ENCODE data around the gene SORCS2. TPM values are rescaled to one million over a fixed set of nuclear protein-coding genes. Genes with fewer than 3 reads are reported as not detected.

Gene SORCS2
- polyA plus RNA-seq, 1 of the 3 experiments (the other 2 are of a cell fraction): 1.6 TPM

GRCh38 chr4:7233601-7234000 lies 41.3 kb downstream of the SORCS2 start (continued):
- TF ChIP-seq, protein P1, sequence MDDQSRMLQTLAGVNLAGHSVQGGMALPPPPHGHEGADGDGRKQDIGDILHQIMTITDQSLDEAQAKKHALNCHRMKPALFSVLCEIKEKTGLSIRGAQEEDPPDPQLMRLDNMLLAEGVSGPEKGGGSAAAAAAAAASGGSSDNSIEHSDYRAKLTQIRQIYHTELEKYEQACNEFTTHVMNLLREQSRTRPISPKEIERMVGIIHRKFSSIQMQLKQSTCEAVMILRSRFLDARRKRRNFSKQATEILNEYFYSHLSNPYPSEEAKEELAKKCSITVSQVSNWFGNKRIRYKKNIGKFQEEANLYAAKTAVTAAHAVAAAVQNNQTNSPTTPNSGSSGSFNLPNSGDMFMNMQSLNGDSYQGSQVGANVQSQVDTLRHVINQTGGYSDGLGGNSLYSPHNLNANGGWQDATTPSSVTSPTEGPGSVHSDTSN (IDR thresholded peaks at IDR 0.05): no peak

DNA sequence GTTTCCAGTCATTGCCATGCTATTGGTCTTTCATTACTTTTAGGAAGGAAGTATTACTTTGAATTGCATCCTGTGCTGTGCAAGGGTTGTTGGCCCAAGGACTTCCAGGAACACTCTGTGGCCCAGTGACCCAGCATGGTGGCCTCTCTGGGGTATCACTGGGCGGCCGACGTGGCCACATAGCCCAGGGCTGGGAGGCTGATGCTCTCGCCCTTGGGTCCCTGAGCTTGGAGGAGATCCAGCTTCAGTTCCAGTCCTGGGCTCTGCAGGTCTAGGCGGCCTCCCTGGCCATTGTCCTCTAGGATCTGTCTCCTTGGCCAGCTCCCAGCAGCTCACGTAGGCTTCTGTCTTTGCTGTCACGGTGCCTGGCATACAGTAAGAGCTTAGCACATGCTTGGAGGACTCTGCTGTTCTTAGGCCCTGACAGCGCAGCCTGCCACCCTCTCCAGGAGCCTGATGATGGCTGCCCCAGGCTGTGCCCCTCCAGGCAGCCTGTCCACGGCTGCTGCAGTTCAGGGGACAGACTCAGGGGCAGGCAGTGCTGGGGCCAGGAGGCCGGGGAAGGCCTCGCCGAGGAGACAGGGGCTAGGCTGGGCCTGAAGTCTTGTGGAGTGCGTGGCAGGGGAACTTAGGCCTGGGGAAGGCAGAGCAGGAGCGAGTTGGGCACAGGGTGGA lies 42.2 kb downstream of the SORCS2 start:
- no peaks in the 10 kb centered on the region; a peak in 1 of 4 replicates for H3K4me1 ChIP-seq (ENCODE audit: control insufficient read depth in 1 of 2, insufficient read depth in 2 of 2, low read depth in 1 of 2, low read length in 1 of 2)
- DNase-seq: no peak
- no peaks in the 10 kb centered on the region for H3K27me3 ChIP-seq (ENCODE audit: insufficient read depth)
- 79% methylated on average over 6 of the region's 14 CpGs for WGBS (ENCODE audit: low lambda C conversion rate)
- no peaks in the 10 kb centered on the region for H3K9me2 ChIP-seq
- no peak for TF ChIP-seq JUND (IDR thresholded peaks at IDR 0.05)
- no peak for TF ChIP-seq CTCF (IDR thresholded peaks at IDR 0.05)
- no peak for TF ChIP-seq TAF1 (IDR thresholded peaks at IDR 0.05; ENCODE audit: borderline replicate concordance, low read depth, low read length)
- TF ChIP-seq MEF2A (IDR thresholded peaks at IDR 0.05; ENCODE audit: borderline replicate concordance, low read depth): no peak
- TF ChIP-seq EP300 (IDR thresholded peaks at IDR 0.05; ENCODE audit: borderline replicate concordance in 1 of 2, low read depth in 1 of 2, low read length in 1 of 2): no peak
- TF ChIP-seq GATA2 (CRISPR knock-in tag; IDR thresholded peaks at IDR 0.05): no peak
- no peak for TF ChIP-seq FOXM1 (IDR thresholded peaks at IDR 0.05; ENCODE audit: low read depth)
- TF ChIP-seq, protein P1 (IDR thresholded peaks at IDR 0.05): no peak
- no peak for TF ChIP-seq TEAD4 (IDR thresholded peaks at IDR 0.05; ENCODE audit: borderline replicate concordance, insufficient read depth)
- H3K79me2 ChIP-seq (ENCODE audit: insufficient read depth): no peaks in the 10 kb centered on the region
- H2AFZ ChIP-seq (ENCODE audit: low read depth): no peak overlapping the region
- H3K4me2 ChIP-seq: no peak overlapping the region
- ChIA-PET CTCF (interaction anchor here (0.6 kb wide), 1 partner anchor 61 kb away, joined by 5 read pairs; no protein-coding TSS in a partner anchor), POLR2A (no interaction called here)
- no peaks in the 10 kb centered on the region for H4K20me1 ChIP-seq (ENCODE audit: insufficient read depth)
- no peaks in the 10 kb centered on the region for H3K36me3 ChIP-seq (replicated peaks in 1 of 2; ENCODE audit: control insufficient read depth in 1 of 2, insufficient read depth in 2 of 2, low read length in 1 of 2)
- no peaks in the 10 kb centered on the region for H3F3A ChIP-seq (replicated peaks; ENCODE audit: insufficient read depth)
- no peak overlapping the region for H3K27ac ChIP-seq (ENCODE audit: low read depth in 2 of 2, low read length in 1 of 2)
- no peak overlapping the region for H3K9ac ChIP-seq
- H3K9me3 ChIP-seq: no peaks in the 10 kb centered on the region
- H3K4me3 ChIP-seq (ENCODE audit: low read depth in 2 of 2, low read length in 1 of 2): no peak overlapping the region

DNA sequence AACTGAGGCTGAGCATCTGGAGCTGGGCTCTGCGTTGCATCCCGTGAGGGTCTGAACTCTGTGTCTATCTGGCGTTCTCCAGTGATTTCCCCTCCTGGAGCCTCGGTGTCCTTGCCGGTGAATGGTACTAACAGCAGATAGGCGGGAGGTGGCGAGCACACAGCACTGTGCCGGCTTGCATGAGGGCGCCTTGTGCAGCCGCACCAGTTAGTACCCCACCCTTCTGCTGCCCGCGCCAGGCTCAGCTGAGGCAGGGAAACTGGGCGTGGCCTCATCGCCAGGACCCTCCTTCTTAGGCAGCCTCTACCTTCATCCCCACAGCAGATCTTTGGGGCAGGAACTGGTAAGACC lies 42.7 kb downstream of the SORCS2 start:
- Histone ChIP-seq H3K36me3 (replicated peaks in 1 of 2; ENCODE audit: control insufficient read depth in 1 of 2, insufficient read depth in 2 of 2, low read length in 1 of 2) (no peaks in the 10 kb centered on the region), H3K9me2 (no peaks in the 10 kb centered on the region), H2AFZ (ENCODE audit: low read depth) (no peak overlapping the region), H3K27ac (ENCODE audit: low read depth in 2 of 2, low read length in 1 of 2) (no peak overlapping the region), H3K9ac (no peak overlapping the region), H3K9me3 (no peaks in the 10 kb centered on the region), H3K79me2 (ENCODE audit: insufficient read depth) (no peaks in the 10 kb centered on the region), H3K4me1 (ENCODE audit: control insufficient read depth in 1 of 2, insufficient read depth in 2 of 2, low read depth in 1 of 2, low read length in 1 of 2) (no peaks in the 10 kb centered on the region; a peak in 1 of 4 replicates), H3K27me3 (ENCODE audit: insufficient read depth) (no peaks in the 10 kb centered on the region), H3K4me2 (no peak overlapping the region), H3K4me3 (ENCODE audit: low read depth in 2 of 2, low read length in 1 of 2) (no peak overlapping the region), H4K20me1 (ENCODE audit: insufficient read depth) (no peaks in the 10 kb centered on the region), H3F3A (replicated peaks; ENCODE audit: insufficient read depth) (no peaks in the 10 kb centered on the region)
- no peak for TF ChIP-seq RAD21 (IDR thresholded peaks at IDR 0.05; ENCODE audit: low read length)
- TF ChIP-seq SIN3A (IDR thresholded peaks at IDR 0.05; ENCODE audit: borderline replicate concordance, low read depth, low read length): no peak
- TF ChIP-seq EP300 (IDR thresholded peaks at IDR 0.05; ENCODE audit: borderline replicate concordance in 1 of 2, low read depth in 1 of 2, low read length in 1 of 2): no peak
- TF ChIP-seq MXI1 (IDR thresholded peaks at IDR 0.05; ENCODE audit: low read depth, low read length): no peak
- TF ChIP-seq JUND (IDR thresholded peaks at IDR 0.05): no peak
- CTCF ChIA-PET: interaction anchor here (1.3 kb wide), 1 partner anchor 61 kb away, joined by 6 read pairs; no protein-coding TSS in a partner anchor
- WGBS (ENCODE audit: low lambda C conversion rate): 100% methylated on average over 3 of the region's 14 CpGs
- POLR2A ChIA-PET: no interaction called here
- DNase-seq: no peak

Data from SK-N-SH (cell line).